WTC11 (cell line): ENCODE measurements around the gene RPS6KA6.

ENCODE experiments used
- ARID4B ChIP-seq: sonication (generic); formaldehyde crosslinking; IDR thresholded peaks from 2 replicates; pipeline ENCODE4 v1.8.0; 2023; ENCODE audit warnings: missing genetic modification reagents, mild to moderate bottlenecking, borderline replicate concordance
- CTCF ChIP-seq: fragments of 200-600 bp; IDR thresholded peaks from 2 replicates; pipeline ENCODE4 v1.8.0; 2022; ENCODE audit warnings: antibody characterized with exemption
- E2F4 ChIP-seq: sonication (generic); formaldehyde crosslinking; IDR thresholded peaks from 2 replicates; pipeline ENCODE4 v1.8.1; 2022; ENCODE audit warnings: low read depth, mild to moderate bottlenecking, moderate library complexity, missing genetic modification reagents, borderline replicate concordance
- FOXJ3 ChIP-seq: sonication (generic); formaldehyde crosslinking; IDR thresholded peaks from 2 replicates; pipeline ENCODE4 v1.9.0; 2021; ENCODE audit warnings: missing genetic modification reagents, mild to moderate bottlenecking, borderline replicate concordance
- SP1 ChIP-seq: sonication (generic); formaldehyde crosslinking; conservative IDR thresholded peaks from 2 replicates; pipeline ENCODE4 v1.8.1; 2022; ENCODE audit warnings: missing genetic modification reagents
- TF ChIP-seq, protein P1 (sequence below): sonication (generic); formaldehyde crosslinking; IDR thresholded peaks from 2 replicates; pipeline ENCODE4 v1.8.0; 2022; ENCODE audit warnings: mild to moderate bottlenecking, missing genetic modification reagents

- TF ChIP-seq CTCF (no peak), FOXJ3 (no peak), E2F4 (CRISPR knock-in tag) (no peak), SP1 (CRISPR knock-in tag) (no peak), ARID4B (CRISPR knock-in tag) (no peak)
- TF ChIP-seq, protein P1, sequence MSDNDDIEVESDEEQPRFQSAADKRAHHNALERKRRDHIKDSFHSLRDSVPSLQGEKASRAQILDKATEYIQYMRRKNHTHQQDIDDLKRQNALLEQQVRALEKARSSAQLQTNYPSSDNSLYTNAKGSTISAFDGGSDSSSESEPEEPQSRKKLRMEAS (CRISPR knock-in tag): no peak
Observed at GRCh38 chrX:84064814-84065213, 123.2 kb downstream of the RPS6KA6 start.
